Glomerular endothelial cell (primary cell): ENCODE results near the gene ETNK1. TPM values are rescaled to one million over a fixed set of nuclear protein-coding genes. Genes with fewer than 3 reads are reported as not detected.
A peak's percentile ranks its signal among the peaks of the same experiment; 100 is the strongest.
"Not testable (repeated sequence)": the region's sequence is repeated elsewhere in the genome, so short reads cannot be mapped to it uniquely, and the experiment has no call there.

Experiments
- DNase-seq: peaks from one replicate; pipeline ENCODE4 v3.0.0-alpha.2; 2011; ENCODE audit warnings: low read depth, low spot score; ENCODE audit errors: extremely low read depth
- total RNA-seq: library from RNA; depleted of rRNA; stranded (reverse); fragments of >200 nt; gene quantifications from 2 replicates; pipeline ENCODE4 v1.2.3, GENCODE V29; 2015

ETNK1 gene
- 23.7 and 33.1 TPM in 2 replicates for total RNA-seq

GRCh38 chr12:22624870-22625761 lies at the start of gene ETNK1:
TSS of gene ETNK1 (plus strand) at chr12:22625171. CDS start at chr12:22625431, 260 bp downstream.
- DNase-seq: peak; percentile 44

GRCh38 chr12:22576065-22576464 lies 48.9 kb upstream of the ETNK1 start:
- no peak for DNase-seq

GRCh38 chr12:22576473-22576872 lies 48.5 kb upstream of the ETNK1 start:
- DNase-seq: no peak

GRCh38 chr12:22577667-22578066 lies 47.3 kb upstream of the ETNK1 start:
- no peak for DNase-seq

GRCh38 chr12:22578328-22578727 lies 46.6 kb upstream of the ETNK1 start:
- DNase-seq: no peak

- no peak for DNase-seq
Measured at GRCh38 chr12:22588817-22589216, 36.2 kb upstream of the ETNK1 start.

GRCh38 chr12:22593864-22594263 lies 31.1 kb upstream of the ETNK1 start:
- no peak for DNase-seq

GRCh38 chr12:22597539-22597938 lies 27.4 kb upstream of the ETNK1 start:
- DNase-seq: not testable (repeated sequence)

- no peak for DNase-seq
Measured at GRCh38 chr12:22598141-22598762, 26.7 kb upstream of the ETNK1 start.

- no peak for DNase-seq
Measured at GRCh38 chr12:22598763-22599161, 26.2 kb upstream of the ETNK1 start.

- no peak for DNase-seq
Measured at GRCh38 chr12:22600181-22600580, 24.8 kb upstream of the ETNK1 start.

GRCh38 chr12:22609501-22609900 lies 15.5 kb upstream of the ETNK1 start:
- DNase-seq: no peak

- no peak for DNase-seq
Measured at GRCh38 chr12:22610131-22610530, 14.8 kb upstream of the ETNK1 start.

GRCh38 chr12:22612822-22613221 lies 12.1 kb upstream of the ETNK1 start:
- not testable (repeated sequence) for DNase-seq

GRCh38 chr12:22615963-22616501 lies 8.9 kb upstream of the ETNK1 start:
- DNase-seq: no peak

GRCh38 chr12:22617630-22618029 lies 7.3 kb upstream of the ETNK1 start:
- no peak for DNase-seq

- DNase-seq: no peak
Measured at GRCh38 chr12:22624548-22624869, 462 bp upstream of the ETNK1 start.

GRCh38 chr12:22625762-22626294 lies 857 bp downstream of the ETNK1 start:
- no peak for DNase-seq

GRCh38 chr12:22626406-22626805 lies 1.4 kb downstream of the ETNK1 start:
- no peak for DNase-seq

GRCh38 chr12:22627371-22627770 lies 2.4 kb downstream of the ETNK1 start:
- DNase-seq: no peak

- DNase-seq: no peak
Measured at GRCh38 chr12:22628228-22628627, 3.3 kb downstream of the ETNK1 start.
